ENCODE data around the gene ESCO1. TPM values are rescaled to one million over a fixed set of nuclear protein-coding genes. Genes with fewer than 3 reads are reported as not detected.
A peak's percentile ranks its signal among the peaks of the same experiment; 100 is the strongest.

ESCO1 gene
- total and polyA plus RNA-seq, 2 of the 13 experiments (the other 11 are each of a cell fraction or from before 2014, with no cell fraction given): 6.3 to 19.4 TPM

GRCh38 chr18:21550510-21550970 lies 50.0 kb downstream of the ESCO1 start (continued):
- TF ChIP-seq ZNF580 (CRISPR knock-in tag; IDR thresholded peaks at IDR 0.05; ENCODE audit: borderline replicate concordance, low read depth): no peak
- TF ChIP-seq ZSCAN20 (CRISPR knock-in tag; IDR thresholded peaks at IDR 0.05; ENCODE audit: borderline replicate concordance): no peak
- no peak for TF ChIP-seq ONECUT2 (CRISPR knock-in tag; IDR thresholded peaks at IDR 0.05)
- TF ChIP-seq TAF1 (CRISPR knock-in tag; IDR thresholded peaks at IDR 0.05): no peak
- TF ChIP-seq DBP (CRISPR knock-in tag; IDR thresholded peaks at IDR 0.05; ENCODE audit: not compliant biosample characterization): no peak
- no peak for TF ChIP-seq TEAD2 (CRISPR knock-in tag; IDR thresholded peaks at IDR 0.05)
- no peak for TF ChIP-seq HBP1 (CRISPR knock-in tag; IDR thresholded peaks at IDR 0.05; ENCODE audit: low read depth)
- TF ChIP-seq ZNF512 (CRISPR knock-in tag; IDR thresholded peaks at IDR 0.05): no peak
- TF ChIP-seq E2F2 (CRISPR knock-in tag; IDR thresholded peaks at IDR 0.05; ENCODE audit: borderline replicate concordance): no peak
- peak; percentile 90 for TF ChIP-seq PITX1 (CRISPR knock-in tag; IDR thresholded peaks at IDR 0.05)
- TF ChIP-seq ZNF576 (CRISPR knock-in tag; IDR thresholded peaks at IDR 0.05): no peak
- TF ChIP-seq TCF12 (IDR thresholded peaks at IDR 0.05): no peak
- TF ChIP-seq TCF12 (CRISPR knock-in tag; IDR thresholded peaks at IDR 0.05): no peak
- no peak for TF ChIP-seq SNRNP70 (IDR thresholded peaks at IDR 0.05; ENCODE audit: low read depth, low read length)
- TF ChIP-seq TEAD3 (CRISPR knock-in tag; optimal IDR thresholded peaks at IDR 0.05; ENCODE audit: borderline replicate concordance): peak; percentile 80
- no peak for TF ChIP-seq ZNF136 (CRISPR knock-in tag; IDR thresholded peaks at IDR 0.05; ENCODE audit: low read depth)
- peak; percentile 97 for TF ChIP-seq SOX5 (CRISPR knock-in tag; IDR thresholded peaks at IDR 0.05; ENCODE audit: borderline replicate concordance)
- TF ChIP-seq ZNF431 (CRISPR knock-in tag; IDR thresholded peaks at IDR 0.05; ENCODE audit: borderline replicate concordance, low read depth): no peak
- no peak for TF ChIP-seq ZNF550 (CRISPR knock-in tag; IDR thresholded peaks at IDR 0.05; ENCODE audit: borderline replicate concordance)
- no peak for TF ChIP-seq THYN1 (CRISPR knock-in tag; IDR thresholded peaks at IDR 0.05; ENCODE audit: borderline replicate concordance, low read depth)
- TF ChIP-seq ZMYM3 (CRISPR knock-in tag; IDR thresholded peaks at IDR 0.05): no peak; the same call in 1 of the 2 replicates
- no peak for TF ChIP-seq ZNF280B (CRISPR knock-in tag; IDR thresholded peaks at IDR 0.05; ENCODE audit: borderline replicate concordance)
- no peak for TF ChIP-seq ZNF616 (CRISPR knock-in tag; IDR thresholded peaks at IDR 0.05; ENCODE audit: low read depth)
- TF ChIP-seq HOXA3 (CRISPR knock-in tag; IDR thresholded peaks at IDR 0.05): peak; percentile 59; the same call in 1 of the 2 replicates
